ENCODE measurements around the gene ARL8B. TPM values are rescaled to one million over a fixed set of nuclear protein-coding genes. Genes with fewer than 3 reads are reported as not detected.

Gene ARL8B
- total and polyA plus RNA-seq, 9 of the 15 experiments (the other 6 are each of a cell fraction or from before 2014, with no cell fraction given), result 28.5 to 99.4 (median 77.2) TPM

DNA sequence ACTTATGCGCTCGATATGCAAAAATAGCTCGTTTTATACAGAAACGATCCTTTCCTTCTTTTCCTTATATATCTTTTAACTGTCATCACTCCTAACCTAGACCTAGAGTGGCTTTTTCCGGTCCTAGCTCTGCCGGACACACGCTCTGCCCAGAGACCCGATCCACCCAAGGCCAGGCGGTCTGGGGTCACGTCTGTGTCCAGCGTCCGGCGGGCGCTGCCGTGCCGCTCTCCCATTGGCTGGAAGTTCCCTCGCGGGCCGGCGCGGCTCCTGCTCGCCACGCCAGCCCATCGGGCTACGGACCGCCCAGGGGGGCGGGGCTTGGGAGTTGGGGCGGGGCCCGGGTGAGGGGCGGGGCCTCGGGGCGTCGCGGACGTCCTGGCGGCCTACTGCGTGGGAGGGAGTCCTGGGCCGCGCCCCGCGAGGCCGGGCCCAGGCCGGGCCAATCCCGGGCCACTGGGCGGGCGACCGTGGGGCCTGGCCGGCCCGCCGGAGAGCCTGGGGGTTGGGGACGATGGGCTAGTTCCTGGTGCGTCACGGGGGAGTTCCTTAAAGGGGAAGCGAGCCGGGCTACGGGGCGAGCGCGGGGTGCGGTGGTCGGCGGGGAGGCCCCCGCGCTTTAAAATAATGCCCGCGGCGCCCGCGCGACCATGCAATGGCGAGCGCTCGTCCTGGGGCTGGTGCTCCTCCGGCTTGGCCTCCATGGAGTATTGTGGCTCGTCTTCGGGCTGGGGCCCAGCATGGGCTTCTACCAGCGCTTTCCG lies 65.2 kb downstream of the ARL8B start, which contains the start of gene EDEM1 (continued):
- TF ChIP-seq, protein P1, sequence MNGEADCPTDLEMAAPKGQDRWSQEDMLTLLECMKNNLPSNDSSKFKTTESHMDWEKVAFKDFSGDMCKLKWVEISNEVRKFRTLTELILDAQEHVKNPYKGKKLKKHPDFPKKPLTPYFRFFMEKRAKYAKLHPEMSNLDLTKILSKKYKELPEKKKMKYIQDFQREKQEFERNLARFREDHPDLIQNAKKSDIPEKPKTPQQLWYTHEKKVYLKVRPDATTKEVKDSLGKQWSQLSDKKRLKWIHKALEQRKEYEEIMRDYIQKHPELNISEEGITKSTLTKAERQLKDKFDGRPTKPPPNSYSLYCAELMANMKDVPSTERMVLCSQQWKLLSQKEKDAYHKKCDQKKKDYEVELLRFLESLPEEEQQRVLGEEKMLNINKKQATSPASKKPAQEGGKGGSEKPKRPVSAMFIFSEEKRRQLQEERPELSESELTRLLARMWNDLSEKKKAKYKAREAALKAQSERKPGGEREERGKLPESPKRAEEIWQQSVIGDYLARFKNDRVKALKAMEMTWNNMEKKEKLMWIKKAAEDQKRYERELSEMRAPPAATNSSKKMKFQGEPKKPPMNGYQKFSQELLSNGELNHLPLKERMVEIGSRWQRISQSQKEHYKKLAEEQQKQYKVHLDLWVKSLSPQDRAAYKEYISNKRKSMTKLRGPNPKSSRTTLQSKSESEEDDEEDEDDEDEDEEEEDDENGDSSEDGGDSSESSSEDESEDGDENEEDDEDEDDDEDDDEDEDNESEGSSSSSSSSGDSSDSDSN (IDR thresholded peaks at IDR 0.05; ENCODE audit: borderline replicate concordance in 1 of 2, low read depth in 2 of 2, low read length in 2 of 2), result peak in 1 of 2 experiments; percentile 7; a peak in 1 of 4 replicates

DNA sequence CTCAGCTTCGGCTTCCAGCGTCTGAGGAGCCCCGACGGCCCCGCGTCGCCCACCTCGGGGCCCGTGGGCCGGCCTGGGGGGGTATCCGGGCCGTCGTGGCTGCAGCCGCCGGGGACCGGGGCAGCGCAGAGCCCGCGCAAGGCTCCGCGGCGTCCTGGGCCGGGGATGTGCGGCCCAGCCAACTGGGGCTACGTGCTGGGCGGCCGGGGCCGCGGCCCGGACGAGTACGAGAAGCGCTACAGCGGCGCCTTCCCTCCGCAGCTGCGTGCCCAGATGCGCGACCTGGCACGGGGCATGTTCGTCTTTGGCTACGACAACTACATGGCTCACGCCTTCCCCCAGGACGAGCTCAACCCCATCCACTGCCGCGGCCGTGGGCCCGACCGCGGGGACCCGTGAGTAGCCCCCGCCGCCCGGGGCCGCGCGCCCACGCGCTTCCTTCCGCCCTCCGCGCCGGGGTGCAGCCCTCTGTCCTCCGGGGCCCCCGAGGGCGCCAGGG lies 65.9 kb downstream of the ARL8B start:
- H3K4me2 ChIP-seq (ENCODE audit: insufficient read depth, low read length), result peak overlapping the region; percentile 97
- no TSS peak for BruUV-seq (replicated peaks)
- peaks cover 21 to 48% of the 10 kb centered on the region in 2 experiments for H3K4me1 ChIP-seq (replicated peaks in 1 of 2; ENCODE audit: control insufficient read depth in 2 of 2, insufficient read depth in 2 of 2, low read length in 2 of 2)
- under 1% methylated on average over 59 of the region's 66 CpGs for WGBS (ENCODE audit: insufficient coverage, low coverage, missing lambda C conversion rate)
- peak overlapping the region; percentile 79 for H2AFZ ChIP-seq (ENCODE audit: low read depth, low read length)
- ATAC-seq (peak; percentile 53), DNase-seq (ENCODE audit: extremely low read depth in 1 of 4, low spot score in 3 of 4) (peak; percentile 50 to 69 (median 63)), FAIRE-seq (no peak)
- intact Hi-C loops (cut with micrococcal nuclease) (loop anchor here (2.0 to 5.0 kb wide), 5 partner anchors 65 to 476 kb away; partner anchors contain the start of genes ARL8B and BHLHE40), in situ Hi-C loops (cut with MboI) (no loop called here)
- H4K20me1 ChIP-seq (replicated peaks; ENCODE audit: control insufficient read depth, insufficient read depth, low read length), result peaks cover 14% of the 10 kb centered on the region
- peaks cover 4% of the 10 kb centered on the region for H3K9me1 ChIP-seq (ENCODE audit: control insufficient read depth, insufficient read depth, low read length)
- H3K27ac ChIP-seq (ENCODE audit: extremely low read depth, low read depth, low read length), result peak overlapping the region; percentile 86
- peaks cover 62% of the 10 kb centered on the region for H3K79me2 ChIP-seq (ENCODE audit: control insufficient read depth, insufficient read depth, low read length)
- POLR2A ChIA-PET, result interaction anchor here (0.6 to 4.3 kb wide), 8 partner anchors 8 to 215 kb away, joined by 3 to 33 read pairs (median 4); no protein-coding TSS in a partner anchor
- H3K9me3 ChIP-seq (replicated peaks; ENCODE audit: control insufficient read depth, insufficient read depth, low read depth, low read length), result no peaks in the 10 kb centered on the region
- H3K36me3 ChIP-seq (ENCODE audit: control insufficient read depth, insufficient read depth, low read length), result peaks cover 8% of the 10 kb centered on the region; the same call in 2 of the 3 replicates
- CTCF ChIA-PET (ENCODE audit: low intra/inter-chr PET ratio), result no interaction called here
- peak overlapping the region; percentile 87 for H3K4me3 ChIP-seq
- H3K9ac ChIP-seq (ENCODE audit: insufficient read depth in 1 of 2, low read depth in 2 of 2, low read length in 2 of 2), result peak overlapping the region; percentile 83 to 99
- no peaks in the 10 kb centered on the region for H3K27me3 ChIP-seq (ENCODE audit: control insufficient read depth in 2 of 2, insufficient read depth in 2 of 2, low read length in 2 of 2)
- TF ChIP-seq KDM5B (IDR thresholded peaks at IDR 0.05; ENCODE audit: insufficient replicate concordance, low read depth, low read length) (peak; percentile 75), BRD4 (IDR thresholded peaks at IDR 0.05) (peak; percentile 94; the same call in 1 of the 2 replicates), TAF1 (IDR thresholded peaks at IDR 0.05; ENCODE audit: control insufficient read depth, extremely low read depth, insufficient read depth, low read length, severe bottlenecking) (no peak), OTX1 (CRISPR knock-in tag; IDR thresholded peaks at IDR 0.05) (no peak), KDM4B (IDR thresholded peaks at IDR 0.05; ENCODE audit: borderline replicate concordance in 2 of 2, low read depth in 1 of 2) (0 out of 4 replicates have a peak, but pooled peaks of 1 of the 2 experiments have one; percentile 4), HDAC3 (IDR thresholded peaks at IDR 0.05; ENCODE audit: borderline replicate concordance, partially characterized antibody) (no peak), PHF8 (IDR thresholded peaks at IDR 0.05; ENCODE audit: borderline replicate concordance, low read length) (peak; percentile 60; the same call in 1 of the 2 replicates)
- TF ChIP-seq, protein P2, sequence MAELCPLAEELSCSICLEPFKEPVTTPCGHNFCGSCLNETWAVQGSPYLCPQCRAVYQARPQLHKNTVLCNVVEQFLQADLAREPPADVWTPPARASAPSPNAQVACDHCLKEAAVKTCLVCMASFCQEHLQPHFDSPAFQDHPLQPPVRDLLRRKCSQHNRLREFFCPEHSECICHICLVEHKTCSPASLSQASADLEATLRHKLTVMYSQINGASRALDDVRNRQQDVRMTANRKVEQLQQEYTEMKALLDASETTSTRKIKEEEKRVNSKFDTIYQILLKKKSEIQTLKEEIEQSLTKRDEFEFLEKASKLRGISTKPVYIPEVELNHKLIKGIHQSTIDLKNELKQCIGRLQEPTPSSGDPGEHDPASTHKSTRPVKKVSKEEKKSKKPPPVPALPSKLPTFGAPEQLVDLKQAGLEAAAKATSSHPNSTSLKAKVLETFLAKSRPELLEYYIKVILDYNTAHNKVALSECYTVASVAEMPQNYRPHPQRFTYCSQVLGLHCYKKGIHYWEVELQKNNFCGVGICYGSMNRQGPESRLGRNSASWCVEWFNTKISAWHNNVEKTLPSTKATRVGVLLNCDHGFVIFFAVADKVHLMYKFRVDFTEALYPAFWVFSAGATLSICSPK (IDR thresholded peaks at IDR 0.05; ENCODE audit: borderline replicate concordance), result no peak
- TF ChIP-seq, protein P3, sequence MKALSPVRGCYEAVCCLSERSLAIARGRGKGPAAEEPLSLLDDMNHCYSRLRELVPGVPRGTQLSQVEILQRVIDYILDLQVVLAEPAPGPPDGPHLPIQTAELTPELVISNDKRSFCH (CRISPR knock-in tag; IDR thresholded peaks at IDR 0.05), result no peak
- TF ChIP-seq, protein P3 (tag; IDR thresholded peaks at IDR 0.05), result 0 out of 2 replicates have a peak, but pooled peaks have one; percentile 15

All from K562 (cell line).